AG09319 (cell line): ENCODE measurements around the gene ZSCAN10.
A peak's percentile ranks its signal among the peaks of the same experiment; 100 is the strongest.

Experiments used
- DNase-seq: peaks from one replicate; pipeline ENCODE4 v3.0.0-alpha.2; 2010; ENCODE audit warnings: low read depth; ENCODE audit errors: extremely low read depth
- CTCF ChIP-seq: IDR thresholded peaks from 2 replicates; pipeline ENCODE4 v1.5.1; 2011; ENCODE audit warnings: low read depth, mild to moderate bottlenecking, inconsistent platforms, low read length, moderate library complexity

The ZSCAN10 gene

GRCh38 chr16:3133844-3134243 lies 34.8 kb upstream of the ZSCAN10 start:
- no peak for TF ChIP-seq CTCF

DNA sequence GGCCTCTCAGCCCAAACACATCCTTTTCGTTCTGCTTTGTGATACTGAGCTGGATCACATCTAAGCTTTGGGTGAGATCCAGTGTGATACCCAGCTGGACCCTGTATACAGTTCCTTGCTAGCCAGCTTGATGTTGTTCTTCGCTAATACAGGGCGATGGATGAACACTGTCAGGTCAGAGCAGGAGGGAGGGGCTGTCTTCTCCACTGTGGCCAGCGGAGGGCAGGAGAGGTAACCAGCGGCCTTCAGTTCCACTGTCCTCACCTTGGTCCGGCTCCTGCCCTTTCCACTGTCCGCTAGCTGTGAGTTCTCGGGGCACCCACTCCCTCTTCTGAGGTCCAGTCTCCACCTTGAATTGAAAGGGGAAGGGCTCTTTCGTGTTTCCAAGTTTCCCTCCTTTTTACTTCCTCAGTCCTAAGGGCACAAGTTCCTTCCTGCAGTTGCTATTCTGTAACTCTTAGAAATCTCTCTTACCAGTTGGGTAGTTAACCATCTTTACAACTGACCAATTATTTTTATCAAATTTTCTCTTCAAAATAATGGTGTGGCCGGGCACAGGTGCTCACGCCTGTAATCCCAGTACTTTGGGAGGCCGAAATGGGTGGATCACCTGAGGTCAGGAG lies 32.8 kb upstream of the ZSCAN10 start:
- DNase-seq: no peak
- TF ChIP-seq CTCF: peak; percentile 44

More at GRCh38 chr16:3133844-3134243, 34.8 kb upstream of the ZSCAN10 start:
- DNase-seq: no peak

DNA sequence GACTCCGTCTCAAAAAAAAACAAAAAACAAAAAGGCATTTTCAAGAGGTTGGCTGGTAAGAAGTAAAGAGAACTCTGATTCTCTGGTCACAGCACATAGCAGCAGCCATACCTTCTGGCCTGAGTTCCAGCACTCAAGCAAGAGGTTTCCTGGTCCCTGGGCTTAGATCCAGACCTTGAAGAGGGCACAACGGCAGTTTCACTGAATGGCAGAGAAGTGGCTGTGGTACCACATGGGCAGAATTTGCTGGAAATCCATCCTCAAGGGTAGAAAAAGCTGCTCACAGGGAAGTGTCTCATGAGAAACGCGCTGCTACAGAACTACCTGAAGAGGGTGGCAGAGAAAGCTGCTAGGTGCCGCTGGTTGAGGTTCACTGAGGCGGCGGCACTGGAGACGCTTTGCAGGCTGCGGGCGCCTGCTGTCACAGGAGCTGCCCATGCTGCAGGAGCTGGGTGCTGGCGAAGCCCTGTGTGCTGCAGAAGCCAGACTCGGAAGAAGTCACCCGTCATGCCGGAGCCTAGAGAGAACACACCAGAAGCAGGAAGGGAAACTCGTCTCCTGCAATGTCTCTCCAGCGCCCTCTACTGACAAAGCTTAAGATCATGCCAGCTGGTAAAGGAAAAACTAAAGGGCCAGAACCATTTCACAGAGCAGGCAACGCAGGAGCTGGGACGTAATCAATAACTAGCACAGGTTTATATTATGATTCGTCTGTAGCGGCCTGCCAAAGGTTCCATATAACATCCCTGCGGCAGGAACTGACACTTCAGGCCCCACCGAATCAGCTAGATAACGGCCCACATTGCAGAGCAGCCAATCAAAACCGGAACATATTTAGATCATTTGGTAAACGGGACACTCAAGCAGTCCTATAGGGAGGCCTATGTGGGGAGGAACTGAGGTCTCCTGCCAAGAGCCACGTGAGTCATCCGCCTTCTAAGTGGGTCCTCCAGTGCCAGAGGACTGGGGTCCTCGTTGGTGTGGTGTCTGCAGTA lies 30.3 kb upstream of the ZSCAN10 start:
- peak; percentile 69 for DNase-seq
- peak; percentile 92 for TF ChIP-seq CTCF

DNA sequence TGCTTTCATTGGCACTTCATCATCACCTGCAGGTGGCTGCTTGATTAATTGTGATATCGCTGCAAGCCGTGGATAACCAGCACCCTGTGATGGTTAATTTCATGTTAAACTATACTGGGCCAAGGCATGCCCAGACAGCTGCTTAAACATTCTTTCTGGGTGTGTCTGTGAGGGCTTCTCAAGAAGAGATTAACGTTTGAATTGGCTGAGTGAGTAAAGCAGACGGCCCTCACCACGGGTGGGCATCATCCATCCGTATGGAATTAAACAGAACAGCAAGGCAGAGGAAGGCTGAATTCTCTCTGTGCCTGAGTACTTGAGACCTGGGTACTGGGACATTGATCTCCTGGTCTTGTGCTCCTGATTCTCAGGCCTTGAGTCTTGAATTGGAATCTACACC lies 28.7 kb upstream of the ZSCAN10 start:
- TF ChIP-seq CTCF: no peak
- no peak for DNase-seq

- TF ChIP-seq CTCF: peak; percentile 36
- DNase-seq: peak; percentile 79
Observed at GRCh38 chr16:3123986-3124886, 25.1 kb upstream of the ZSCAN10 start.

GRCh38 chr16:3122926-3123570 lies 24.0 kb upstream of the ZSCAN10 start:
- TF ChIP-seq CTCF: no peak
- no peak for DNase-seq
